ENCODE data around the gene DENND10.

The DENND10 gene

DNA sequence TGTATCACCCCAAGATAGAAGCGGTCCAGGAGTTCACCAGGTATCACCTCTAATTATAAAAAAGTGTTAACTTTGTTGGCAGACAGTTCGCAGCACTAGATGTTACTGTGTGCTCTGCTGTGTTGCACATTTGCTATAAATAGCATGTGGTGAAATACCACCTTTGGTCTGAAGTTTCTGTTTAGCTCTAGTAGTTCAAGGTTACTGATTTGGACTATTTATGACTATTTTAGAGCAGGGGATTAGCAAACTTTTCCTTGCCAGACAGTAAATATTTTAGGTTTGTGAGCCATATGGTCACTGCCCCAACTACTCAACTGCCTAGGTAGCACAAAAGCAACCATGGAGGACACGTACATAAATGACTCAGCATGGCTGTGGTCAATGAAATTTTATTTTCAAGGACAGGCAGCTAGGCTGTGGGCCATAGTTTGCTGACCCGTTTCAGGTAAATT lies 16.5 kb downstream of the DENND10 start:
- H3K9me3 ChIP-seq (ENCODE audit: insufficient read depth, low read length): no peaks in the 10 kb centered on the region
- H3K9me2 ChIP-seq (replicated peaks; ENCODE audit: insufficient read depth, low read length): no peaks in the 10 kb centered on the region
- H4K20me1 ChIP-seq (ENCODE audit: low read depth, low read length): no peaks in the 10 kb centered on the region
- H3K4me3 ChIP-seq (ENCODE audit: insufficient read depth, low read length, poor library complexity, severe bottlenecking): no peak overlapping the region
- H3K4me2 ChIP-seq (ENCODE audit: low read depth, low read length, poor library complexity, severe bottlenecking): peak overlapping the region; percentile 61
- H3K27ac ChIP-seq (ENCODE audit: low read depth, low read length): peak overlapping the region; percentile 92
- TF ChIP-seq, protein P1, sequence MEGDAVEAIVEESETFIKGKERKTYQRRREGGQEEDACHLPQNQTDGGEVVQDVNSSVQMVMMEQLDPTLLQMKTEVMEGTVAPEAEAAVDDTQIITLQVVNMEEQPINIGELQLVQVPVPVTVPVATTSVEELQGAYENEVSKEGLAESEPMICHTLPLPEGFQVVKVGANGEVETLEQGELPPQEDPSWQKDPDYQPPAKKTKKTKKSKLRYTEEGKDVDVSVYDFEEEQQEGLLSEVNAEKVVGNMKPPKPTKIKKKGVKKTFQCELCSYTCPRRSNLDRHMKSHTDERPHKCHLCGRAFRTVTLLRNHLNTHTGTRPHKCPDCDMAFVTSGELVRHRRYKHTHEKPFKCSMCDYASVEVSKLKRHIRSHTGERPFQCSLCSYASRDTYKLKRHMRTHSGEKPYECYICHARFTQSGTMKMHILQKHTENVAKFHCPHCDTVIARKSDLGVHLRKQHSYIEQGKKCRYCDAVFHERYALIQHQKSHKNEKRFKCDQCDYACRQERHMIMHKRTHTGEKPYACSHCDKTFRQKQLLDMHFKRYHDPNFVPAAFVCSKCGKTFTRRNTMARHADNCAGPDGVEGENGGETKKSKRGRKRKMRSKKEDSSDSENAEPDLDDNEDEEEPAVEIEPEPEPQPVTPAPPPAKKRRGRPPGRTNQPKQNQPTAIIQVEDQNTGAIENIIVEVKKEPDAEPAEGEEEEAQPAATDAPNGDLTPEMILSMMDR (IDR thresholded peaks at IDR 0.05; ENCODE audit: insufficient read depth, low read length, poor library complexity, severe bottlenecking): no peak
- TF ChIP-seq EZH2phosphoT487 (conservative IDR thresholded peaks at IDR 0.05; ENCODE audit: low read length): no peak
- peaks cover 7% of the 10 kb centered on the region; the same call in 1 of the 2 replicates for H3K36me3 ChIP-seq (ENCODE audit: low read length)
- H3K79me2 ChIP-seq (ENCODE audit: insufficient read depth, low read length): no peaks in the 10 kb centered on the region; the same call in 1 of the 2 replicates
- peaks cover 28% of the 10 kb centered on the region for H3F3A ChIP-seq (ENCODE audit: insufficient read depth)
- H3K9ac ChIP-seq (ENCODE audit: low read length): peak overlapping the region; percentile 0; the same call in 1 of the 2 replicates
- H3K27me3 ChIP-seq (ENCODE audit: low read length): no peaks in the 10 kb centered on the region
- H2AFZ ChIP-seq (ENCODE audit: low read depth, low read length, severe bottlenecking): no peak overlapping the region

DNA sequence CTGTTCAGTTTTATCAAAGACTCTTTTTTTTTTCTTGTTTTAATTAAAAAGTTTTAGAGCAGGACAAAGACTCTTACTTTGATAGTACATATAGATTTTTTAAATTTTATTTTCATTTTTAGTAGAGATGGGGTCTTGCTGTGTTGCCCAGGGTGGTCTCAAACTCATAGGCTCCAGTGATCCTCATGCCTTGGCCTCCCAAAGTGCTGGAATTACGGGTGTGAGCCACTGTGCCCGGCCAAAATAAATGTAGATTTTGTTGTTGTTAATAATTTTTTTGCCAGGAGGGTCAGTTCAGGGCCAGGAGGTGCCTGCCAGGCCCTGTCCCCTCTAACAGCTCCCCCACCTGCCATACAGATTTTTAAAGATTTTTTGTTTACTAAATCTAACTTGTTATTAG lies 17.0 kb downstream of the DENND10 start:
- H3K9me3 ChIP-seq (ENCODE audit: insufficient read depth, low read length): no peaks in the 10 kb centered on the region
- TF ChIP-seq EZH2phosphoT487 (conservative IDR thresholded peaks at IDR 0.05; ENCODE audit: low read length): no peak
- TF ChIP-seq, protein P1 (IDR thresholded peaks at IDR 0.05; ENCODE audit: insufficient read depth, low read length, poor library complexity, severe bottlenecking): no peak
- no peak overlapping the region for H2AFZ ChIP-seq (ENCODE audit: low read depth, low read length, severe bottlenecking)
- peaks cover 28% of the 10 kb centered on the region for H3F3A ChIP-seq (ENCODE audit: insufficient read depth)
- no peaks in the 10 kb centered on the region; the same call in 1 of the 2 replicates for H3K79me2 ChIP-seq (ENCODE audit: insufficient read depth, low read length)
- peak overlapping the region; percentile 61 for H3K4me2 ChIP-seq (ENCODE audit: low read depth, low read length, poor library complexity, severe bottlenecking)
- no peaks in the 10 kb centered on the region for H3K9me2 ChIP-seq (replicated peaks; ENCODE audit: insufficient read depth, low read length)
- peak overlapping the region; percentile 92 for H3K27ac ChIP-seq (ENCODE audit: low read depth, low read length)
- H3K27me3 ChIP-seq (ENCODE audit: low read length): no peaks in the 10 kb centered on the region
- peaks cover 8% of the 10 kb centered on the region for H3K36me3 ChIP-seq (ENCODE audit: low read length)
- H3K9ac ChIP-seq (ENCODE audit: low read length): 0 out of 2 replicates have a peak overlapping the region, but pooled peaks have one; percentile 0
- H4K20me1 ChIP-seq (ENCODE audit: low read depth, low read length): no peaks in the 10 kb centered on the region
- H3K4me3 ChIP-seq (ENCODE audit: insufficient read depth, low read length, poor library complexity, severe bottlenecking): no peak overlapping the region

DNA sequence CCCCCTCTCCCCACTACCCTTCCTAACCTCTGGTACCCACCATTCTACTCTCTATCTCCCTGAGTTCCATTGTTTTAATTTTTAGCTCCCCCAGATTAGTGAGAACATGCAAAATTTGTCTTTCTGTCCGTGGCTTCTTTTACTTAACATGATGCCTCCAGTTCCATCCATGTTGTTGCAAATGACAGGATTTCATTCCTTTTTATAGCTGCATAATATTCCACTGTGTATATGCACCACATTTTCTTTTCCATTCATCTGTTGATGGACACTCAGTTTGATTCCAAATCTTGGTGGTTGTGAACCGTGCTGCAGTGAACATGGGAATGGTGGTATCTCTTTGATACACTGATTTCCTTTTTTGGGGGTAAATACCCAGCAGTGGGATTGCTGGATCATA lies 22.0 kb downstream of the DENND10 start:
- H3K4me3 ChIP-seq (ENCODE audit: insufficient read depth, low read length, poor library complexity, severe bottlenecking): no peak overlapping the region
- H3K36me3 ChIP-seq (ENCODE audit: low read length): peaks cover 9% of the 10 kb centered on the region
- no peaks in the 10 kb centered on the region for H4K20me1 ChIP-seq (ENCODE audit: low read depth, low read length)
- TF ChIP-seq EZH2phosphoT487 (conservative IDR thresholded peaks at IDR 0.05; ENCODE audit: low read length): no peak
- TF ChIP-seq, protein P1 (IDR thresholded peaks at IDR 0.05; ENCODE audit: insufficient read depth, low read length, poor library complexity, severe bottlenecking): no peak
- no peaks in the 10 kb centered on the region; the same call in 1 of the 2 replicates for H3K79me2 ChIP-seq (ENCODE audit: insufficient read depth, low read length)
- H3K9me3 ChIP-seq (ENCODE audit: insufficient read depth, low read length): no peaks in the 10 kb centered on the region
- no peaks in the 10 kb centered on the region for H3K27me3 ChIP-seq (ENCODE audit: low read length)
- no peak overlapping the region for H2AFZ ChIP-seq (ENCODE audit: low read depth, low read length, severe bottlenecking)
- peaks cover 5% of the 10 kb centered on the region for H3F3A ChIP-seq (ENCODE audit: insufficient read depth)
- no peak overlapping the region for H3K4me2 ChIP-seq (ENCODE audit: low read depth, low read length, poor library complexity, severe bottlenecking)
- no peaks in the 10 kb centered on the region for H3K9me2 ChIP-seq (replicated peaks; ENCODE audit: insufficient read depth, low read length)
- H3K27ac ChIP-seq (ENCODE audit: low read depth, low read length): no peak overlapping the region
- no peak overlapping the region for H3K9ac ChIP-seq (ENCODE audit: low read length)
